AG09319 (cell line): ENCODE results near the gene P2RY2.

Experiments used
- DNase-seq: peaks from one replicate; pipeline ENCODE4 v3.0.0-alpha.2; 2010; ENCODE audit warnings: low read depth; ENCODE audit errors: extremely low read depth
- CTCF ChIP-seq: IDR thresholded peaks from 2 replicates; pipeline ENCODE4 v1.5.1; 2011; ENCODE audit warnings: low read depth, mild to moderate bottlenecking, inconsistent platforms, low read length, moderate library complexity

P2RY2 gene

DNA sequence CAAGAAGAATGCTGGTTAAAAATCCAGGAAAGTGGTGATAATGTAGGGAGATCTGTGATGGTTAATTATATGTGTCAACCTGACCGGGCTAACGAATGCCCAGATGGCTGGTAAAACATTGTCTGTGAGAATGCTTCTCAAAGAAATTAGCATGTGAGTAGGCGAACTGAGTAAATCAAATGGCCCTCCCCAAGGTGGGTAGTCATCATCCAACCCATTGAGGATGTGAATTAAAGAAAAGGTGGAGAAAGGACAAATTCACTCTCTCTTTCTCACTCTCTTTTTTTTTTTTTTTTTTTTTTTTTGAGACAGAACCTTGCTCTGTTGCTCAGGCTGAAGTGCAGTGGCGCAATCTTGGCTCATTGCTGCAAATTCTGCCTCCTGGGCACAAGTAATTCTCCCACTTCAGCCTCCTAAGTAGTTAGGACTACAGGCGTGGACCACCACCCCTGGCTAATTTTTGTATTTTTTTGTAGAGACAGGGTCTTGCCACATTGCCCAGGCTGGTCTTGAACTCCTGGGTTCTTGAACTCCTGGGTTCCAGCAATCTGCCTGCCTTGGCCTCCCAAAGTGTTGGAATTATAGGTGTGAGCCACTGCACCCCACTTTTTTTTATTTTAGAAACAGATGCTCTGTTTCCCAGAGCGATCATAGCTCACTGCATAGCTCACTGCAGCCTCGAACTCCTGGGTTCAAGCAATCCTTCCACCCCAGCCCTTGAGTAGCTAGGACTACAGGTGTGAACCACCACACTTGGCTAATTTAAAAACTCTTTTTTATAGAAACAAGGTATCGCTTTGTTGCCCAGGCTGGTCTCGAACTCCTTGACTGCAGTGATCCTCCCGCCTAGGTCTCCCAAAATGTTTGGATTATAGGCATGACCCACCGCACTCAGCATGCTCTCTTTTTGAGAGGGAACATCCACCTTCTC is 32.0 kb downstream of the P2RY2 start:
- TF ChIP-seq CTCF: no peak
- DNase-seq: no peak

DNA sequence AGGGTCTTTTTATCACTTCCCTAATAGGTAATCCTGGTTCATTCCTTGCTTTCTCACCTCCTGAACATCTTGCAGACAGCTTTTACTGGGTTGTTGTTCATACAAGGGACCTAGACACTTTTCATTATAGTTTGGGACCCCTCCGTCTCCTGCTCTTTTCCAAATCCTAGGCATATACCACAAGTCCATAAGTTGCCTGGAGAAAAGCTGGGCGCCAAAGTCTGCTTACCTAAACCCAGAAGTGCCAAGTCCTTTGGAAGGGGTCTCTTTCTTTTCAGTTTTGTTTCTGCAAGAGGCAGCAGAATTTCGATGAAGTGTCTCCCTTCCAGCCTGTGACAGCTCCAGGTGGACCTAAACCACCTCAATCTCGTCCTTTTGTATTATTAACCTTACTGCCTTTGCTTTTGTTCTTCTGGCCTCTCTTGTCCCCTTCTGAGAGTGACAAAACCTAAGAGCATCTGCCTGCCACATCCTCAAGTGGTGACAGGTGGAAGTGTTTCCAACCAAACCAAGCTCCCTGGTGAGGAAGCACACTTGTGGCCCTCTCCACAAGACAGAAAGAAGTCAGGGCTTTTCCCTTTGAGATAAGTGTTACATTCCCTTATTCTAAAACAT is 34.6 kb downstream of the P2RY2 start:
- DNase-seq: no peak
- TF ChIP-seq CTCF: no peak

DNA sequence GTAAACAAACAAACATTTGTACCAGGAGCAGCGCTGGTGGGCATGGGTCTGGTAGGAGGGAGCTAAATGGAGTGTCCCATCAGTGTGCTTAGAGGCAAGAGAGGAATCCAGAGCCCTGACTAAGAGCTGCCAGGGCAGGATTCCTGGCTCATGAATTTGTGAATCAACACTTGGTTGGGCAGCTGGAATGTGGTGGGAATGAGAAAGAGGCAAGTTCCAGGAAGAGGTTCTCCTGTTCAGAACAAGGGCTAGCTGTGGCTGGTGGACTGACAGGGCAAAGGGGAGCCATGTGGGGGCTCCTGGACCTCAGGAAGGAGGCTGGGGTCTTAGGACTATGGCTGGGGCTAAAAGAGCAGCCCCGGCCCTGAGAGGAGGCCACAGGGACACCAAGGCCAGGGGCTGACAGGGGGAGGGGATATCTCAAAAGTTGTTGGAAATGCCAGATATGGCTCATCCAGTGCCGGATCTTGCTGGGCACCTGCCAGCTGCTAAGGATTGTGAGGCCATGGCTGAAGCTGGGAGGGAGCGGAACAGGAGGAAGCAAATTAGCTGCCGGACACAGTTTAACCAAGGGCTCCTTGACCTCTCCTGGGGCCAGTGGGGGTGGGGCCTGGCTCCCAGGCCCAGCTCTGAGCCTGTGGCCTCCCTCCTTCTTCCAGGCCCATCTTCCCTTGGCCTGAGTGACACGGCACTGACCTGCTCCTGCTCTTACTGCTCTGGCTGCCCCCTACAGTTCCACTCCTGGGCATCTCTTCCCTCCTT is 39.4 kb downstream of the P2RY2 start:
- TF ChIP-seq CTCF: no peak
- DNase-seq: peak; percentile 90

DNA sequence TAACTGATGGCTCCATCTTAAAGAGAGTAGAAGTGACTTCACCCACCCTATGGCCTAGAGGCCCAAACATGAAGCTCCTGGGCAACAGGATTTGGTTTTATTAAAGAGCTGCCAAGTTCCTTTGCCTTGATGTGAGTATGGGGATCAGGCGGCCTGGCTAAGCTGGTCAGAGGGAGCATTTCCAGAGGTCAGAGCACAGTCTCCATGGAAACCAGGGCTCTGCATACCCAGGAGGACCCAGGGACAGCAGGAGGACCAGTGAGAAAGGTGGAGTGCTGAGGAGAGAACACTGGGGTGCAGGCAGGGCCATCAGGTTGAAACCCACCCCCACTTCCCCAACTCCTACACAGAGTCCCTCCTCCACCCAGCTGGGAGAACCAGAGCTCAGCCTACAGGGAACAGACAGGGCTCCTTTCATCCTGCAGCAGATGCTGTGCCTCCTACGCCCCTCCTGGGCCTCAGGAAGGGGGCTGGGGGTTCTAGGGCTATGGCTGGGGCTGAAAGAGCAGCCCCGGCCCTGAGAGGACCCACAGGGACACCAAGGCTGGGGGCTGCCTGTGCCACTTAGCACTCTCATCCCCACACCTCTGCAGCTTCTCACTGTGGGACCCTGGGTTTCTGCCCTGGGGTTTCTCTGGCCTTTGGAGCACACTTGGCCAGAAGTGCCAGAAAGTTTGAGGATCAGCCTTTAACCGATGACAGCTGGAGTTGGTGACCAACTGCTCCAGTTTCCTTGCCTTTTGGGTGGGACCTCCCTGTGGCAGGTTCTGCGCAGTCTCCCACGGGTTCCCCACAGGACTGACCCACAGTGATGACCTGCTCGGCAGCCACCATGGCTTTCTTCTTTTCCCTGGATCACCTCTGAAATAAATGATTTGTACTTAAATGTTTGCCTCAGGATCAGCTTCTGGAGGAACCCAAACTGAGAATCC is 40.3 kb downstream of the P2RY2 start:
- TF ChIP-seq CTCF: no peak
- no peak for DNase-seq

DNA sequence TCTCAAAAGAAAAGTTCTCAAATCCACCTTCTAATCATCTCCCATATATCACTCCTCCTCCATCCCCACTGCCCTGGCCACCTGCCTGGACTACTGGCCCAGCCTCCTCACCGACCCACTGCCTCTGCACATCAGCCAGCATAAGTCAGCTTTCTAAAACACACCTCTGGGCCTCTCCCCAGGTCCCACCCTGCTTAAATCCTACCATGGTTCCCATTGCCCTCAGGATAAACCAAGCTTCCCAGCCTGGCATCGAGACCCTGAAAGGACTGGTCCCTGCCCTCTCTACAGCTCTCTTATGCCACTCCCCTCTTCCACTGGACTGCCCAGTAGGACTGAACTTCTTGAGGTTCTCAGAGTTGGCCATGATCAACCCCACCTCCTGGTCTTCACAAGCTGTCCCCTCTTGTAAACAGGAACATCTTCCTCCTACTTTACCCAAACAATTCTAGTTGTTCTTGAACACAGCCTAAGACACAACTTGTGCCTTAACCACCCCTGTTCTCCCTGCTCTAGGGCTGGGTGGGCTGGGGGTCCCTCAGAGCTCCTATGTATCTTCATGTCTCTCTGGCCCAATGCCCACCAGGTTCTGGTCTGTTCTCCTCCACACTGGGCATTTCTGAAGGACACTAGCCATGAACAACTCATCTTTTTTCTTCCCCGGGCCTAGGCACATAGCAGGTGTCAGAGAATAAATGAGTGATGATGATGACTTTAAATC is 41.5 kb downstream of the P2RY2 start:
- TF ChIP-seq CTCF: no peak
- DNase-seq: no peak

- no peak for DNase-seq
- no peak for TF ChIP-seq CTCF
Measured at GRCh38 chr11:73260127-73260457, 42.0 kb downstream of the P2RY2 start.
